DMS53 treated with DMSO at 0.1 percent for 48 hours (cell line): ENCODE measurements around the gene PACRG.

ENCODE experiments used
- DNase-seq: peaks from one replicate; lab custom pipeline; 2025; ENCODE audit not compliant: unreplicated experiment; lab: John Stamatoyannopoulos, UW

The PACRG gene

GRCh38 chr6:163165922-163166321 lies 438.1 kb downstream of the PACRG start:
- no peak for DNase-seq

- no peak for DNase-seq
Observed at GRCh38 chr6:163166507-163166906, 438.7 kb downstream of the PACRG start.

GRCh38 chr6:163169521-163169920 lies 441.7 kb downstream of the PACRG start:
- no peak for DNase-seq

GRCh38 chr6:163170294-163170883 lies 442.6 kb downstream of the PACRG start:
- DNase-seq = no peak

GRCh38 chr6:163173741-163174140 lies 446.0 kb downstream of the PACRG start:
- no peak for DNase-seq

GRCh38 chr6:163175301-163175700 lies 447.5 kb downstream of the PACRG start:
- no peak for DNase-seq

- DNase-seq = no peak
Observed at GRCh38 chr6:163176097-163176496, 448.3 kb downstream of the PACRG start.

- DNase-seq = no peak
Observed at GRCh38 chr6:163177007-163177406, 449.2 kb downstream of the PACRG start.

- DNase-seq = no peak
Observed at GRCh38 chr6:163177892-163178420, 450.2 kb downstream of the PACRG start.

- no peak for DNase-seq
Observed at GRCh38 chr6:163179061-163179460, 451.3 kb downstream of the PACRG start.

- DNase-seq = no peak
Observed at GRCh38 chr6:163179721-163180120, 451.9 kb downstream of the PACRG start.

- DNase-seq = peak; percentile 64
Observed at GRCh38 chr6:163180874-163181541, 453.2 kb downstream of the PACRG start.

GRCh38 chr6:163181666-163182180 lies 453.9 kb downstream of the PACRG start:
- DNase-seq = no peak

GRCh38 chr6:163182696-163183095 lies 454.9 kb downstream of the PACRG start:
- DNase-seq = no peak

- DNase-seq = no peak
Observed at GRCh38 chr6:163183806-163184205, 456.0 kb downstream of the PACRG start.

- no peak for DNase-seq
Observed at GRCh38 chr6:163185744-163186143, 458.0 kb downstream of the PACRG start.

GRCh38 chr6:163186527-163186926 lies 458.8 kb downstream of the PACRG start:
- no peak for DNase-seq

GRCh38 chr6:163187201-163187600 lies 459.4 kb downstream of the PACRG start:
- DNase-seq = no peak

GRCh38 chr6:163187606-163188005 lies 459.8 kb downstream of the PACRG start:
- DNase-seq = no peak

GRCh38 chr6:163188746-163189145 lies 461.0 kb downstream of the PACRG start:
- no peak for DNase-seq

GRCh38 chr6:163189609-163190008 lies 461.8 kb downstream of the PACRG start:
- no peak for DNase-seq

- DNase-seq = no peak
Observed at GRCh38 chr6:163190786-163191185, 463.0 kb downstream of the PACRG start.
